Epithelial cell of proximal tubule (primary cell): Measurements from ENCODE around the gene LAMTOR2. TPM values are rescaled to one million over a fixed set of nuclear protein-coding genes. Genes with fewer than 3 reads are reported as not detected.
"Not testable (repeated sequence)": the region's sequence is repeated elsewhere in the genome, so short reads cannot be mapped to it uniquely, and the experiment has no call there.

ENCODE experiments used
- DNase-seq: peaks from one replicate; pipeline ENCODE4 v3.0.0-alpha.2; 2011; ENCODE audit warnings: low read depth
- H3K4me3 ChIP-seq: 2 replicates; pipeline ENCODE4 v1.5.1; 2011; ENCODE audit warnings: low read depth, mild to moderate bottlenecking, low read length
- CTCF ChIP-seq: conservative IDR thresholded peaks from 2 replicates; pipeline ENCODE4 v1.5.1; 2012; ENCODE audit warnings: low read depth, mild to moderate bottlenecking, low read length
- total RNA-seq: library from RNA; depleted of rRNA; stranded (reverse); fragments of >200 nt; gene quantifications from 2 replicates; pipeline ENCODE4 v1.2.3, GENCODE V29; 2015

Gene LAMTOR2
- total RNA-seq, 1 donor from 2014 or later: 97.0 TPM

GRCh38 chr1:156033011-156033410 lies 21.6 kb upstream of the LAMTOR2 start:
- no peak overlapping the region for H3K4me3 ChIP-seq
- no peak for TF ChIP-seq CTCF
- no peak for DNase-seq

GRCh38 chr1:156034991-156035390 lies 19.6 kb upstream of the LAMTOR2 start:
- not testable (repeated sequence) for DNase-seq

GRCh38 chr1:156042828-156043227 lies 11.8 kb upstream of the LAMTOR2 start:
- TF ChIP-seq CTCF: no peak
- no peak for DNase-seq
- no peak overlapping the region for H3K4me3 ChIP-seq

More at GRCh38 chr1:156034991-156035390, 19.6 kb upstream of the LAMTOR2 start:
- not testable (repeated sequence) for H3K4me3 ChIP-seq

- TF ChIP-seq CTCF: no peak
- no peak overlapping the region for H3K4me3 ChIP-seq
- DNase-seq: no peak
These were observed 9.5 kb upstream of the LAMTOR2 start for GRCh38 chr1:156045076-156045475.

GRCh38 chr1:156048663-156049258 lies 5.8 kb upstream of the LAMTOR2 start:
- no peak for TF ChIP-seq CTCF
- DNase-seq: no peak
- H3K4me3 ChIP-seq: no peak overlapping the region

GRCh38 chr1:156050376-156050775 lies 4.2 kb upstream of the LAMTOR2 start:
- no peak for DNase-seq
- H3K4me3 ChIP-seq: no peak overlapping the region
- no peak for TF ChIP-seq CTCF

DNA sequence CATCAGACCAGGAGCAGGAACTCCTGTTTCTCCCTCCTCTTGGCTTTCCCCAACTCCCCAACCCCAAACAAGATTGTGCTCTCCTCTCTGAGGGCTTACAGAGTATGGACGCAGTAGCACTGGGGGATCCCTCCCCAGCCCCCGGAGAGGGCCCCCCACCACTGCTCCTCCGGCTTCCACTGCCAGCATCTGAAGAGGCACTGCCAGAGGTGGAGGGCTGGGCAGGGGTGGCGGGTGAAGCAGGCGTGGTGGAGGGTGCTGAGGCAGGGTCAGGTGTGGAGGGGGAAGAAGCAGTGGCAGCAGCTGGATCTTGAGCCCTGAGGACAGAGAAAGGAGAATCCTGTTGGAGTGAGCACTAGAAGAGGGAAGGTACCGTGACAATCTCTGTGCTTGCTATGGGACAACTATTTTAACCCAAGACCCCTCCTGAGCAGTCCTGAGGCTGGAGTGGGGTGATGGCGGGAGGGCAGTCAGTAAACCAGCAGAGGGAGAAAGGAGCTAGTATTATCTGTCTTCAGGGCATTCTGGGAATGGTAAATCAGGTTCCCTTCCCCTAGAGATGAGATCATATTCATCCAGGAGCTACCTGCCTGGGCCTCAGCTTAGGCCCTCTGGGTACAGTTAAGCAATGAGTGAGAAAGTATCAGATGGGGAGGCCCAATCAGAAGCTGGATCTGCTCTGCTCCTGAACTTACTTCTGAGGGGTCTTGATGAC lies 3.4 kb upstream of the LAMTOR2 start:
- no peak for TF ChIP-seq CTCF
- no peak overlapping the region for H3K4me3 ChIP-seq

More for the DNA sequence above, 3.4 kb upstream of the LAMTOR2 start:
- DNase-seq: no peak
